Neural progenitor cell (in vitro differentiated cells): ENCODE results near the gene NOPCHAP1. TPM values are rescaled to one million over a fixed set of nuclear protein-coding genes. Genes with fewer than 3 reads are reported as not detected.

Experiments used
- DNase-seq: peaks from one replicate; pipeline ENCODE4 v3.0.0-alpha.2; 2016; ENCODE audit warnings: low spot score
- H2AFZ ChIP-seq: fragments of 200-600 bp; sonication (generic); replicated peaks from 2 replicates; pipeline ENCODE4 v1.6.1; 2016; ENCODE audit warnings: antibody characterized with exemption
- H3F3A ChIP-seq: fragments of 200-600 bp; sonication (generic); 2 replicates; pipeline ENCODE4 v1.6.1; 2016; ENCODE audit warnings: antibody characterized with exemption, low read depth
- H3K27ac ChIP-seq: fragments of 200-600 bp; sonication (generic); 2 replicates; pipeline ENCODE4 v1.5.1; 2016; ENCODE audit warnings: mild to moderate bottlenecking
- H3K27me3 ChIP-seq: fragments of 200-600 bp; sonication (generic); 2 replicates; pipeline ENCODE4 v1.6.1; 2016; ENCODE audit warnings: mild to moderate bottlenecking, moderate library complexity
- H3K36me3 ChIP-seq: fragments of 200-600 bp; sonication (generic); 2 replicates; pipeline ENCODE4 v1.5.1; 2016
- H3K4me1 ChIP-seq: fragments of 200-600 bp; sonication (generic); 2 replicates; pipeline ENCODE4 v1.6.1; 2016; ENCODE audit warnings: mixed run types
- H3K4me2 ChIP-seq: fragments of 200-600 bp; sonication (generic); 2 replicates; pipeline ENCODE4 v1.6.1; 2016
- H3K4me3 ChIP-seq: fragments of 200-600 bp; sonication (generic); 2 replicates; pipeline ENCODE4 v1.5.1; 2016
- H3K79me2 ChIP-seq: fragments of 200-600 bp; sonication (generic); 2 replicates; pipeline ENCODE4 v1.6.1; 2016; ENCODE audit warnings: low read depth
- H3K9ac ChIP-seq: fragments of 200-600 bp; sonication (generic); 2 replicates; pipeline ENCODE4 v1.6.1; 2016
- H3K9me3 ChIP-seq: fragments of 200-600 bp; sonication (generic); 2 replicates; pipeline ENCODE4 v1.5.1; 2016; ENCODE audit warnings: low read depth
- H4K20me1 ChIP-seq: fragments of 200-600 bp; sonication (generic); 2 replicates; pipeline ENCODE4 v1.6.1; 2016; ENCODE audit warnings: low read depth
- H3K27ac Mint-ChIP-seq: 3 replicates; pipeline ENCODE4 v1.8.0; 2021; ENCODE audit warnings: mixed read lengths
- H3K27me3 Mint-ChIP-seq: 2 replicates; pipeline ENCODE4 v1.8.0; 2022; ENCODE audit warnings: low read depth, mild to moderate bottlenecking, inconsistent platforms, moderate library complexity, mixed read lengths; ENCODE audit not compliant: insufficient read depth
- H3K36me3 Mint-ChIP-seq: 3 replicates; pipeline ENCODE4 v1.8.0; 2021; ENCODE audit warnings: mixed read lengths
- H3K4me1 Mint-ChIP-seq: 3 replicates; pipeline ENCODE4 v1.8.0; 2021; ENCODE audit warnings: mixed read lengths
- H3K4me3 Mint-ChIP-seq: 3 replicates; pipeline ENCODE4 v1.8.0; 2021; ENCODE audit warnings: mild to moderate bottlenecking, moderate library complexity, mixed read lengths
- H3K9me3 Mint-ChIP-seq: 3 replicates; pipeline ENCODE4 v1.8.0; 2020; ENCODE audit warnings: mixed read lengths
- EZH2 ChIP-seq: fragments of 200-600 bp; sonication (generic); IDR thresholded peaks from 2 replicates; pipeline ENCODE4 v1.6.1; 2017; ENCODE audit warnings: antibody characterized with exemption, mild to moderate bottlenecking, moderate library complexity
- EZH2phosphoT487 ChIP-seq: fragments of 200-600 bp; sonication (generic); IDR thresholded peaks from 2 replicates; pipeline ENCODE4 v1.6.1; 2017; ENCODE audit warnings: antibody characterized with exemption
- total RNA-seq: library from RNA; depleted of rRNA; stranded (reverse); fragments of >200 nt; gene quantifications from 2 replicates; pipeline ENCODE4 v1.2.3, GENCODE V29; 2015; ENCODE audit warnings: low replicate concordance
- TF ChIP-seq, protein P1 (sequence below): fragments of 200-600 bp; sonication (generic); IDR thresholded peaks from 2 replicates; pipeline ENCODE4 v1.5.1; 2017; ENCODE audit warnings: antibody characterized with exemption, mild to moderate bottlenecking

NOPCHAP1 gene
- total RNA-seq, 1 donor from 2014 or later = 8.6 TPM

DNA sequence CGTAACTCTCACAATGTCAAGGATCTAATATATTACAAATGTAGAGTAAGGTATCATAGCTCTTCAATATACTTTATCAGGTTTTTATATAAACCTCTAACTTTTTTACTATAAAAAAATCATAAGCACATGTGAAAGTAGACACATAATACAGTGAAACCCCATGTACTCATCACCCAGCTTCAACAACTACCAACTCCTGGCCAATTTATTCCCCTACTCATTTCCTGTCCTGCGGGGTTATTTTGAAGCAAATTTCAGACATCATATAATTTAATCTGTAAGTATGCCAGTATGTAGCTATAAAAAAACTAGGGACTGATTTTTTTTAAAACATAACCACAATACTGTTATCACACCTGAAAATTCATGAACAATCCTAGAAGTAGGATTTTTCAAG, 47.7 kb downstream of the NOPCHAP1 start:
- no peak overlapping the region for H3K9ac ChIP-seq
- no peaks in the 10 kb centered on the region for H3K27me3 ChIP-seq
- no peak overlapping the region for H3K4me2 ChIP-seq
- Mint-ChIP-seq H3K27me3 (no peaks in the 10 kb centered on the region), H3K27ac (no peak overlapping the region), H3K4me1 (no peaks in the 10 kb centered on the region), H3K36me3 (no peaks in the 10 kb centered on the region), H3K9me3 (no peaks in the 10 kb centered on the region), H3K4me3 (no peak overlapping the region)
- TF ChIP-seq, protein P1, sequence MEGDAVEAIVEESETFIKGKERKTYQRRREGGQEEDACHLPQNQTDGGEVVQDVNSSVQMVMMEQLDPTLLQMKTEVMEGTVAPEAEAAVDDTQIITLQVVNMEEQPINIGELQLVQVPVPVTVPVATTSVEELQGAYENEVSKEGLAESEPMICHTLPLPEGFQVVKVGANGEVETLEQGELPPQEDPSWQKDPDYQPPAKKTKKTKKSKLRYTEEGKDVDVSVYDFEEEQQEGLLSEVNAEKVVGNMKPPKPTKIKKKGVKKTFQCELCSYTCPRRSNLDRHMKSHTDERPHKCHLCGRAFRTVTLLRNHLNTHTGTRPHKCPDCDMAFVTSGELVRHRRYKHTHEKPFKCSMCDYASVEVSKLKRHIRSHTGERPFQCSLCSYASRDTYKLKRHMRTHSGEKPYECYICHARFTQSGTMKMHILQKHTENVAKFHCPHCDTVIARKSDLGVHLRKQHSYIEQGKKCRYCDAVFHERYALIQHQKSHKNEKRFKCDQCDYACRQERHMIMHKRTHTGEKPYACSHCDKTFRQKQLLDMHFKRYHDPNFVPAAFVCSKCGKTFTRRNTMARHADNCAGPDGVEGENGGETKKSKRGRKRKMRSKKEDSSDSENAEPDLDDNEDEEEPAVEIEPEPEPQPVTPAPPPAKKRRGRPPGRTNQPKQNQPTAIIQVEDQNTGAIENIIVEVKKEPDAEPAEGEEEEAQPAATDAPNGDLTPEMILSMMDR = no peak
- TF ChIP-seq EZH2 (no peak), EZH2phosphoT487 (no peak)
- H4K20me1 ChIP-seq = no peaks in the 10 kb centered on the region
- no peaks in the 10 kb centered on the region for H3K4me1 ChIP-seq
- no peaks in the 10 kb centered on the region for H3K79me2 ChIP-seq
- no peaks in the 10 kb centered on the region for H3F3A ChIP-seq
- H2AFZ ChIP-seq = no peak overlapping the region
- no peaks in the 10 kb centered on the region for H3K9me3 ChIP-seq
- no peak overlapping the region for H3K4me3 ChIP-seq
- H3K36me3 ChIP-seq = no peaks in the 10 kb centered on the region
- no peak overlapping the region for H3K27ac ChIP-seq
- no peak for DNase-seq

Other genes with a start within 250 kb of the NOPCHAP1 start
- 1.7 and 11.9 TPM in 2 replicates for gene SLC41A2, start 28.0 kb upstream of the NOPCHAP1 start, total RNA-seq
- 0.13 and 0.68 TPM in 2 replicates for gene ALDH1L2, start 98.1 kb downstream of the NOPCHAP1 start, total RNA-seq
- 53.9 and 81.1 TPM in 2 replicates for gene WASHC4, start 121.4 kb downstream of the NOPCHAP1 start, total RNA-seq
- gene APPL2, start 249.9 kb downstream of the NOPCHAP1 start, total RNA-seq = 27.7 and 37.5 TPM in 2 replicates